Effector memory CD8-positive, alpha-beta T cell (primary cell): ENCODE measurements around the gene RYR3.

ENCODE experiments used
- ATAC-seq: fragments of 150-1000 bp; cut with Tn5 transposase; replicated peaks from 2 replicates; pipeline ENCODE4 v1.10.0; 2021; ENCODE audit warnings: mild to moderate bottlenecking, moderate library complexity
- DNase-seq, 3 experiments: peaks; one replicate each; pipeline ENCODE4 v3.0.0; 2021
- H3K27ac Mint-ChIP-seq, 2 donors: one replicate each; pipeline ENCODE4 v1.8.0; 2022; ENCODE audit warnings: mild to moderate bottlenecking in 2 of 2, mixed read lengths in 2 of 2, moderate library complexity in 2 of 2
- H3K27me3 Mint-ChIP-seq, 2 donors: one replicate each; pipeline ENCODE4 v1.8.0; 2022; ENCODE audit warnings: mixed read lengths in 2 of 2
- H3K36me3 Mint-ChIP-seq: one replicate; pipeline ENCODE4 v1.8.0; 2022; ENCODE audit warnings: mild to moderate bottlenecking, moderate library complexity, mixed read lengths; ENCODE audit not compliant: insufficient read depth
- H3K4me1 Mint-ChIP-seq, 2 donors: one replicate each; pipeline ENCODE4 v1.8.0; 2022; ENCODE audit warnings: low read depth in 2 of 2, mixed read lengths in 2 of 2
- H3K4me3 Mint-ChIP-seq, 2 donors: one replicate each; pipeline ENCODE4 v1.8.0; 2022; ENCODE audit warnings: mild to moderate bottlenecking in 2 of 2, mixed read lengths in 2 of 2, moderate library complexity in 2 of 2
- H3K9me3 Mint-ChIP-seq, 2 donors: one replicate each; pipeline ENCODE4 v1.8.0; 2022; ENCODE audit warnings: mixed read lengths in 2 of 2

RYR3 gene

DNA sequence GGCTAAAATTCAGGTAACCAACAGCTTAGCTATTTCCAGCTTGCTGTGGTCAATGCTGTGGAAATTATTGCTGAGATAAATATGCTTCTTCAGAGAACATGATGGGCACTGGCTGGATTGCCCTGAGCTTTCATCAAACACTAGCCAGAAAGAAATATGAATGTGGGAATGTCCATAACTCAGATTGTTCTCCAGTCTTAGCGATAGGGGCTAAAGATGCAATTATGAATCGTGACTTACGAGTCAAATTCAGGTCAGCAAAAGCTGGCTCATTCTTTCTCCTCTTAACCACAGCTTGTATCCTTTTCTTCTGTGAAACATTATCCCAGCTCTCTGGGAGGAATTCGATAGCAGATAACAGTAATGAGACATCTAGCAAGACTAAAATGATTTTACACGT lies 307.6 kb downstream of the RYR3 start:
- DNase-seq (no peak), ATAC-seq (no peak)
- H3K27me3 Mint-ChIP-seq = peaks cover 13 to 16% of the 10 kb centered on the region in 2 donors
- H3K4me1 Mint-ChIP-seq = no peaks in the 10 kb centered on the region
- no peaks in the 10 kb centered on the region for H3K9me3 Mint-ChIP-seq
- H3K27ac Mint-ChIP-seq = no peak overlapping the region
- no peaks in the 10 kb centered on the region for H3K36me3 Mint-ChIP-seq
- H3K4me3 Mint-ChIP-seq = no peak overlapping the region

DNA sequence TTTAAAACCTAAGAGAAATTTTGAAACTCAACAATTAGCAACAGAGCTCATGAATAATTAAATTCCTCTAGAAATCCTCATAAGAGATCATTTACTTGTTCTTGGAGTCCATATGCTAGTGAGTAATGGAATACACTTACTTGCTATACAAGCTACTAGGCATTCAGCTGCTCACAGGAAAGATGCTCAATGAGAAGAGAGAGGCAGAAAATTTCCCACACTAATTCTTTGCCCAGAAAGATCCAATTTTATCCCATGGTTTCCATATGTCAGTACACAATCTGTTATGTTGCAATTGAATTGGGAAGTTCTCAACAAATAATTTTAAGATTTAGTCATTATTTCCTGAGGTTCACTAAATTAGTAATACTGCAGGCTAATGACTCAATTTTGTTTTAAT lies 310.4 kb downstream of the RYR3 start:
- H3K4me3 Mint-ChIP-seq = no peak overlapping the region
- no peak for DNase-seq
- H3K27me3 Mint-ChIP-seq = peaks cover 27 to 30% of the 10 kb centered on the region in 2 donors
- no peaks in the 10 kb centered on the region for H3K36me3 Mint-ChIP-seq
- no peak overlapping the region for H3K27ac Mint-ChIP-seq
- no peaks in the 10 kb centered on the region for H3K4me1 Mint-ChIP-seq
- H3K9me3 Mint-ChIP-seq = peaks cover 0 to 2% of the 10 kb centered on the region in 2 donors
- no peak for ATAC-seq

GRCh38 chr15:33623010-33623409 lies 312.2 kb downstream of the RYR3 start:
- H3K27ac Mint-ChIP-seq = no peak overlapping the region
- no peak for DNase-seq
- peaks cover 0 to 7% of the 10 kb centered on the region in 2 donors for H3K9me3 Mint-ChIP-seq
- H3K4me3 Mint-ChIP-seq = no peak overlapping the region
- no peak for ATAC-seq
- peaks cover 29 to 30% of the 10 kb centered on the region in 2 donors for H3K27me3 Mint-ChIP-seq
- no peaks in the 10 kb centered on the region for H3K4me1 Mint-ChIP-seq
- no peaks in the 10 kb centered on the region for H3K36me3 Mint-ChIP-seq

- no peak overlapping the region for H3K4me3 Mint-ChIP-seq
- no peak for DNase-seq
- H3K4me1 Mint-ChIP-seq = no peaks in the 10 kb centered on the region
- H3K36me3 Mint-ChIP-seq = no peaks in the 10 kb centered on the region
- peaks cover 29 to 30% of the 10 kb centered on the region in 2 donors for H3K27me3 Mint-ChIP-seq
- peaks cover 0 to 7% of the 10 kb centered on the region in 2 donors for H3K9me3 Mint-ChIP-seq
- ATAC-seq = no peak
- no peak overlapping the region for H3K27ac Mint-ChIP-seq
Observed at GRCh38 chr15:33624439-33624838, 313.7 kb downstream of the RYR3 start.

DNA sequence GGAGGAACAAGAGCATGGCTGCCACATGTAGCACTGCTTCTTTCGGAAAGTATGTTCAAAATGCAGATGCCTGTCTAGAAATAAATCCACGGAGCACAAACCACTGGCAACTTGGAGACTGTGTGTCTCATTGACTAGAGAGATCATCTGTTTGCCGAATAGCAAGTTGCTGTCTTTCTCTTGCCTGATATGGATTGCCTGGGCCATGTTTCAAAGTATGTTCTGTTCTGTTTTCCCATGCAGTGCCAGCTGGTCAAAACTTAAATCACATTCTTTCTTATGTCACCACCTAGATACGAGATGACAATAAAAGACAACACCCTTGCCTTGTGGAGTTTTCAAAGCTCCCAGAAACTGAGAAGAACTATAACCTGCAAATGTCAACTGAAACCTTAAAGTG lies 318.9 kb downstream of the RYR3 start:
- H3K4me1 Mint-ChIP-seq = no peaks in the 10 kb centered on the region
- H3K27me3 Mint-ChIP-seq = peaks cover 13 to 25% of the 10 kb centered on the region in 2 donors
- H3K27ac Mint-ChIP-seq = no peak overlapping the region
- H3K4me3 Mint-ChIP-seq = no peak overlapping the region
- ATAC-seq (no peak), DNase-seq (no peak)
- peaks cover 0 to 7% of the 10 kb centered on the region in 2 donors for H3K9me3 Mint-ChIP-seq
- no peaks in the 10 kb centered on the region for H3K36me3 Mint-ChIP-seq

GRCh38 chr15:33636234-33636633 lies 325.5 kb downstream of the RYR3 start:
- no peaks in the 10 kb centered on the region for H3K36me3 Mint-ChIP-seq
- peaks cover 0 to 7% of the 10 kb centered on the region in 2 donors for H3K9me3 Mint-ChIP-seq
- H3K27ac Mint-ChIP-seq = no peak overlapping the region
- H3K4me3 Mint-ChIP-seq = no peak overlapping the region
- ATAC-seq (no peak), DNase-seq (no peak)
- peaks cover 26 to 53% of the 10 kb centered on the region in 2 donors for H3K27me3 Mint-ChIP-seq
- no peaks in the 10 kb centered on the region for H3K4me1 Mint-ChIP-seq

- DNase-seq = no peak
- H3K4me1 Mint-ChIP-seq = no peaks in the 10 kb centered on the region
- H3K27me3 Mint-ChIP-seq = peaks cover 33 to 54% of the 10 kb centered on the region in 2 donors
- no peaks in the 10 kb centered on the region for H3K36me3 Mint-ChIP-seq
- ATAC-seq = no peak
- H3K9me3 Mint-ChIP-seq = peaks cover 0 to 7% of the 10 kb centered on the region in 2 donors
- no peak overlapping the region for H3K27ac Mint-ChIP-seq
- H3K4me3 Mint-ChIP-seq = no peak overlapping the region
Observed at GRCh38 chr15:33636958-33637357, 326.2 kb downstream of the RYR3 start.

GRCh38 chr15:33638453-33638852 lies 327.7 kb downstream of the RYR3 start:
- Mint-ChIP-seq H3K27me3 (peaks cover 42 to 65% of the 10 kb centered on the region in 2 donors), H3K4me1 (no peaks in the 10 kb centered on the region), H3K4me3 (no peak overlapping the region), H3K27ac (no peak overlapping the region), H3K9me3 (peaks cover 0 to 7% of the 10 kb centered on the region in 2 donors), H3K36me3 (no peaks in the 10 kb centered on the region)
- DNase-seq = no peak
- no peak for ATAC-seq

DNA sequence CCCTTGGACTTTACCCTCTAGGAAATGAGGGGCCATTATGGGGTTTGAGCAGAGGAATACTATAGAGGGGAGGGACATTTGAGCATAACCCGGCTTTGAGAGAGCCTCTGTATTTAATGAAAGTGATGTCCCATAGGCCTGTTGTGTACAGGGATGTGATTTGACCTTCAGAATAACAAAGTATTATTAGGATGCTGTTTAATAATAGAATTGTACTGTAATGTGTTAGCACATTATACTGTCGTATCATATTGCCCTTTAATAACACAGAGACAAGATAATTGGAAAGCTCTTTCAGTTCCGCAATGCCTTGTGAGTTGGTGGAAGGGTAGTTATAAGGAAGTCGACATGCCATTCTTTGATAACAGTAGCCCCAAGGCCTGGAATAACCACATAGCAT lies 328.3 kb downstream of the RYR3 start:
- Mint-ChIP-seq H3K36me3 (no peaks in the 10 kb centered on the region), H3K4me3 (no peak overlapping the region), H3K27me3 (peaks cover 42 to 71% of the 10 kb centered on the region in 2 donors), H3K4me1 (no peaks in the 10 kb centered on the region), H3K9me3 (peaks cover 0 to 7% of the 10 kb centered on the region in 2 donors), H3K27ac (no peak overlapping the region)
- DNase-seq (no peak), ATAC-seq (no peak)

DNA sequence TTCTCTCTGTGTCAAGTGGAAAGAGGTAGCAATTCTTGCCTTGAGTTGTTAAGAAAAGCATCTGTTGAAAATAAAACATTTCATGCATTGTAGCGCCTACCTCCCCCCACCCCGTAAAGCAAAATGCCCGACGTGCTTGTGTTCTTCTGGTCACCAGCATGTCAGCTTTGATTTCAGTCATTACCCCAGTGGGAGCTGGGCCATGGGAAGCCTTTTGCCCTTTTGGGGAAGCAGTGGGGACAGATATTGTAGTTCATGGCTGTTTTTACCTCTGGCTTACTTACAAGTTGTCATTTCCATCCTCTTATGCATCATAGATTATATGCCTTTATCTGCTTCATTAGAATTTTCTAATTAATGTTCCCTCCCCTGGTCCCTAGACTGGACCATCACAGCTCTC lies 328.7 kb downstream of the RYR3 start:
- Mint-ChIP-seq H3K36me3 (no peaks in the 10 kb centered on the region), H3K4me3 (no peak overlapping the region), H3K27me3 (peaks cover 42 to 75% of the 10 kb centered on the region in 2 donors), H3K9me3 (peaks cover 0 to 7% of the 10 kb centered on the region in 2 donors), H3K27ac (no peak overlapping the region), H3K4me1 (no peaks in the 10 kb centered on the region)
- DNase-seq (no peak), ATAC-seq (no peak)

GRCh38 chr15:33639978-33640377 lies 329.2 kb downstream of the RYR3 start:
- no peak overlapping the region for H3K4me3 Mint-ChIP-seq
- H3K36me3 Mint-ChIP-seq = no peaks in the 10 kb centered on the region
- no peak for DNase-seq
- H3K9me3 Mint-ChIP-seq = peaks cover 0 to 7% of the 10 kb centered on the region in 2 donors
- no peak for ATAC-seq
- H3K27me3 Mint-ChIP-seq = peaks cover 42 to 76% of the 10 kb centered on the region in 2 donors
- no peaks in the 10 kb centered on the region for H3K4me1 Mint-ChIP-seq
- no peak overlapping the region for H3K27ac Mint-ChIP-seq

DNA sequence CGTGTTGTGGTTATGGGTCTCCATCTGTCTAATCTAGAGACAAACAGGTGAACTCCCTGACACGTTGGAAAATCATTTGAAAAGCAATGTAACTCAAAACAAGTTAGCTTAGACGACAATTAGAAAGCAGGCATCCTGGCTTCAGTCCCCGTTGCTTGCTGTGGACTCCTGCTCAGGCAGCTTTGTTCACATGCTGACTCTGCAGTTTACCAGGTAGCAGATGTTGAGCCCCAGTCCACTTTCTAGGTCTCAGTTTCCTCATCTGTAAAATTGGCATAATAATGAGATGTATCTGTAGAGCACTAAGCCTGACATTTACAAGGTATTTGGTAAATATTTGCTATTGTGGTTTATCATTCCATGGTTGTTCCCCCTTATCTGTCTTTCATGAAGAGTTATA lies 330.3 kb downstream of the RYR3 start:
- Mint-ChIP-seq H3K27me3 (peaks cover 34 to 71% of the 10 kb centered on the region in 2 donors), H3K27ac (no peak overlapping the region), H3K4me1 (no peaks in the 10 kb centered on the region), H3K36me3 (no peaks in the 10 kb centered on the region), H3K4me3 (no peak overlapping the region), H3K9me3 (peaks cover 0 to 1% of the 10 kb centered on the region in 2 donors)
- ATAC-seq (no peak), DNase-seq (no peak)

DNA sequence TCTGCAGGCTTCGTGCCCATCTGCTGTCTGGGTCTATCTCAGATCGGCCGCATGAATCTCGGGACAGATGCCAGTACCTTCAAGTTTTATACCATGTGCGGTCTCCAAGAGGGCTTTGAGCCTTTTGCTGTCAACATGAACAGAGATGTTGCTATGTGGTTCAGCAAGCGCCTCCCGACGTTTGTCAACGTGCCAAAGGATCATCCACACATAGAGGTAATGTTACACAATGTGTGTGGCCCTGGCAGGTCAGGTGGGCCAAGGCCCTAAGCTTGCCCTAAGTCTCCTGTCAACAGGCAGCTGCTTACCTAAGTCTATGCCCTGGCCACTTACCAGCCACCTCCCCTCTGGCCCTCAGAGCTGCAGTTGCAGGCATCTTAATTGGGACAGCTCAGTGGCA lies 333.5 kb downstream of the RYR3 start:
- peaks cover 31 to 70% of the 10 kb centered on the region in 2 donors for H3K27me3 Mint-ChIP-seq
- H3K27ac Mint-ChIP-seq = no peak overlapping the region
- ATAC-seq (no peak), DNase-seq (no peak)
- H3K9me3 Mint-ChIP-seq = no peaks in the 10 kb centered on the region
- no peak overlapping the region for H3K4me3 Mint-ChIP-seq
- no peaks in the 10 kb centered on the region for H3K36me3 Mint-ChIP-seq
- no peaks in the 10 kb centered on the region for H3K4me1 Mint-ChIP-seq

- peaks cover 18 to 47% of the 10 kb centered on the region in 2 donors for H3K27me3 Mint-ChIP-seq
- no peak overlapping the region for H3K4me3 Mint-ChIP-seq
- DNase-seq = no peak
- no peaks in the 10 kb centered on the region for H3K4me1 Mint-ChIP-seq
- H3K9me3 Mint-ChIP-seq = no peaks in the 10 kb centered on the region
- ATAC-seq = no peak
- no peaks in the 10 kb centered on the region for H3K36me3 Mint-ChIP-seq
- no peak overlapping the region for H3K27ac Mint-ChIP-seq
Observed at GRCh38 chr15:33646744-33647143, 336.0 kb downstream of the RYR3 start.
